Left renal cortex interstitium (tissue), 4 donors: Measurements from ENCODE around the gene PRSS38. TPM values are rescaled to one million over a fixed set of nuclear protein-coding genes. Genes with fewer than 3 reads are reported as not detected.
"Not testable (repeated sequence)": the region's sequence is repeated elsewhere in the genome, so short reads cannot be mapped to it uniquely, and the experiment has no call there.

Experiments
- DNase-seq, 4 donors: peaks; one replicate each; pipeline ENCODE4 v3.0.0-alpha.2; 2013; ENCODE audit warnings: low read depth in 4 of 4, low spot score in 2 of 4, missing footprints in 1 of 4
- polyA plus RNA-seq, 4 donors: library from polyadenylated mRNA; unstranded; fragments of 120-200 nt; gene quantifications; one replicate each; pipeline ENCODE4 v1.2.1, GENCODE V29; 2013; ENCODE audit not compliant: insufficient read length in 4 of 4

Gene PRSS38
- polyA plus RNA-seq, 4 donors = not detected

DNA sequence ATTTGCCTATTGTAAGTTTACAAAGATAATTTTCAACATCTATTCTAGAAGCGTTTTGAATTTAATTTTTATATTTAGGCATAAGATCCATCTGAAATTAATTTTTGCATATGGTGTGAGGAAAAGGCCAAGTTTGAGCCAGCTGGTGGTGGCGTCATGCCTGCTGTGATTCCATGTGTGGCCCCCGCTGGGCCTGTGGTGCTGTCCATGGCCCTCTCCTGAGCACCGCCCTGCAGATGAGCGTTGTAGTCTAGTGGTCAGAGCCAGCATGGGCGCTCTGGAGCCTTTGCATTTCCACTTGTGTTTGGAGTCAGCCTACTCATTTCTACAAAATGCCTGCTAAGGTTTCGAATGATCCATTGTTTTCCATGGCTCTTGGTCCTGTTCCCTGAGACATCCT, 22.7 kb downstream of the PRSS38 start:
- no peak for DNase-seq

DNA sequence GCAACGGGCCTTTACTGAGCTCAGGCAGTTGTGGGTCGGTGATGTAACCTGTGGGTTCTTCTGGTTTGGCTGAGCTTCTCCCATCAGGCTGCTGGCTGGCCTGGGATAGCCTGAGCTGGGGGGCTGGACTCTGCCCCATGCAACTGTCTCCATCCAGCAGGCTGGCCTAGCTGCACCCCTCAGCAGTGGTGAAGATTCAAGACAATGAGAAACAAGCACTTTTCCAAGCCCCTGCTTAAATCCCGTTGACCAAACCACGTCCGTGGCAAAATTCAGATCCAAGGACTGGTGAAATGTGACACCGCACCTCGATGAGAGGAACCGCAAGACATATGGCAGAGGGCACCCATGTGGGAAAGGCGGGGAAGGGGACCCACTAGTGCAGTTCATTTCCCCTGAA, 25.6 kb downstream of the PRSS38 start:
- DNase-seq = no peak

- DNase-seq = no peak
These were observed 29.1 kb downstream of the PRSS38 start for GRCh38 chr1:227844320-227845146.

DNA sequence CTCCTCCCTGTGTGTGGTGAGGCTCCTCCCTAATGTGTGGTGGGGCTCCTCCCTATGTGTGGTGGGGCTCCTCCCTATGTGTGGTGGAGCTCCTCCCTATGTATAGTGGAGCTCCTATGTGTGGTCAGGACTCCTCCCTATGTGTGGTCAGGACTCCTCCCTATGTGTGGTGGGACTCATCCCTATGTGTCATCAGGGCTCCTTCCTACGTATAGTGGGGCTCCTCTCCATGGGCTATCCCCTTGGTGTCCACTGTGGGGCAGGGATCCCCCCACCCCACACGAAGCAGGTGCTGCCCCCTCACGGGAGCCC, 29.6 kb downstream of the PRSS38 start:
- no peak for DNase-seq

GRCh38 chr1:227845519-227845918, 30.0 kb downstream of the PRSS38 start:
- no peak for DNase-seq

- no peak for DNase-seq
These were observed 30.9 kb downstream of the PRSS38 start for GRCh38 chr1:227846265-227846858.

DNA sequence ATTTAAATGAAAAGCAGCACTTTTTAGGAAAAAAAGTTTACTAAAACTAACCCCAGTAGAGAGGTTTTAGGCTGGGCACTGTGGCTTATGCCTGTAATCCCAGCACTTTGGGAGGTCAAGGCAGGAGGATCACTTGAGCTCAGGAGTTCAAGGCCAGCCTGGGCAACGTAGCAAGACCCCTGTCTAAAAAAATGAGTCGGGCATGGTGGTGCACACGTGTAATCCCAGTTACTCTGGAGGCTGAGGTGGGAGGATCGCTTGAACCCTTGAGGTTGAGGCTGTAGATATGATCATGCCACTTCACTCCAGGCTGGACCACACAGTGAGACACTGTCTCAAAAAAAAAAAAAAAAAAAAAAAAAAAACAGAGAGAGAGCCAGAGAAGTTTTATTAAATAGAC, 31.6 kb downstream of the PRSS38 start:
- not testable (repeated sequence) for DNase-seq

GRCh38 chr1:227848430-227848932, 33.0 kb downstream of the PRSS38 start:
- no peak for DNase-seq

- no peak for DNase-seq
These were observed 33.8 kb downstream of the PRSS38 start for GRCh38 chr1:227849251-227849650.

GRCh38 chr1:227854189-227854588, 38.7 kb downstream of the PRSS38 start:
- no peak for DNase-seq

- DNase-seq = no peak
These were observed 40.2 kb downstream of the PRSS38 start for GRCh38 chr1:227855687-227856086.

DNA sequence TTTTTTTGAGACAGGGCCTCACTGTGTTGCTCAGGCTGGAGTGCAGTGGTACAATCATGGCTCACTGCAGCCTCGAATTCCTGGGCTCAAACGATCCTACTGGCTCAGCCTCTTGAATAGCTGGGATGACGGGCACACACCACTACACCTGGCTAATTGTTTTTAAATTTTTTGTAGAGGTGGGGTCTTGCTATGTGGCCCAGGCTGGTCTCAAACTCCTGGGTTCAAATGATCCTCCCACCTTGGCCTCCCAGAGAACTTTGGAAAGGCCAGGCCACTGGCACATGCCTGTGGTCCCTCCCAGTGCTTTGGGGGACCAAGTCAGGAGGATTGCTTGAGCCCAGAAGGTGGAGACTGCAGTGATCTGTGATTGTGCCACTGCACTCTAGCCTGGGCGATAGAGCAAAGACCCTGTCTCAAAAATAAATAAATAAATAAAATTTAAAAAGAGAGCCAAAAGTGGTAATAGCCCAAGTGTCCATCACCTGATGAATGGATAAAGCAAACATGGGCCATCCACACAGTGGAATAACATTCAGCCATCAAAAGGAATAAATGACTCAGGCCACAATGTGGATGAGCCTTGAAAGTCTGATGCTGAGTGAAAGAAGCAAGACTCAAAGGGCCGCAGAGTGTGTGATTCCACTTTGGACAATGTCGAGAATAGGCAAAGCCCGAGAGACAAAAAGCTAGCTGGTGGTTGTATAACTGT, 40.8 kb downstream of the PRSS38 start:
- no peak for DNase-seq

DNA sequence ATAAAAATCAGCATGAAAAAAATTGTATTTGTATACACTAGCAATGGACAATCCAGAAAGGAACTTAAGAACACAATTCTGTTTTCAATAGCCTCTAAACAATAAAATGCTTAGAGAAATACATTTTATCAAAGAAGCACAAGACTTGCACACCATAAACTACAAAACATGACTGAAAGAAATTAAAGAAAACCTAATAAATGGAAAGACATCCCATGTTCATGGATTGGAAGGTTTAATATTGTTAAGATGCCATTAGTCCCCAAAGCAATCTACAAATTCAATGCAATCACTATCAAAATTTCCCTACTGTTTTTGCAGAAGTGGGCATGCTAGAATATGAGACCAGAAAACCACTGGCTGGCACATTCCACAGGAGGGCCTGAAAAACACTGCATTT, 49.4 kb downstream of the PRSS38 start:
- no peak for DNase-seq

DNA sequence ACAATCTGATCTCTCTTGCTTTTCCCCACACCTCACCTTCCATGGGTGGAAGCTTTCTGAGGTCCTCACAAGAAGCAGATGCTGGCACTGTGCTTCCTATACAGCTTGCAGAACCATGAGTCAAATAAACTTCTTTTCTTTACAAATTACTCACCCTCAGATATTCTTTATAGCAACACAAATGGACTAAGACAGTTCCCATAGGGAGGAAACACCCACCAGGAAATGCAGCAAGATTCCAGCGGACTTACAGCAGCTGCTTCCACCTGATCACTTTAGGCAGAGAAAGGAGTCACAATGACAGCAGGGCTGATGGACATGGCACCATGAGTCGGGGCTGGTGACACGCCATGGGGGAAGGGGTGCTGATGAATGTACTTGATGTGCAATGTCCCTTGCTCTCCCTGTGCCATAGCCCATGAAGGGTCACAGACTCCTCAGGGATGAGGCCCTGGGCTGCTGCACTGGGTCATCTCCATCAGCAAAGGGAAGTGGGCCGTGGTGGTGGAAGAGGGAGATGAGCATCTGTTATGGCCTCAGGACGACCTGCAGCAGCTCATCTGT, 53.9 kb downstream of the PRSS38 start:
- DNase-seq = no peak

GRCh38 chr1:227869851-227870305, 54.4 kb downstream of the PRSS38 start:
- DNase-seq = no peak

GRCh38 chr1:227870366-227870765, 54.9 kb downstream of the PRSS38 start:
- DNase-seq = no peak

DNA sequence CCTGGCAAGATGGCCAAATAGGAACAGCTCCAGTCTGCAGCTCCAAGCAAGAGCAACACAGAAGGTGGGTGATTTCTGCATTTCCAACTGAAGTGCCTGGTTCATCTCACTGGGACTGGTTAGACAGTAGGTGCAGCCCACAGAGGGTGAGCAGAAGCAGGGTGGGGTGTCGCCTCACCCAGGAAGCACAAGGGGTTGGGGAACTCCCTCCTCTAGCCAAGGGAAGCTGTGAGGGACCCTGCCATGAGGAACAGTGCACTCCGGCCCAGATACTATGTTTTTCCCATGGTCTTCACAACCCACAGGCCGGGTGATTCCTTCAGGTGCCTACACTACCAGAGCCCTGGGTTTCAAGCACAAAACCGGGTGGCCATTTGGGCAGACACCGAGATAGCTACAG, 56.4 kb downstream of the PRSS38 start:
- DNase-seq = not testable (repeated sequence)

GRCh38 chr1:227877810-227878209, 62.3 kb downstream of the PRSS38 start:
- not testable (repeated sequence) for DNase-seq

- DNase-seq = no peak
These were observed 65.0 kb downstream of the PRSS38 start for GRCh38 chr1:227880342-227880924.

DNA sequence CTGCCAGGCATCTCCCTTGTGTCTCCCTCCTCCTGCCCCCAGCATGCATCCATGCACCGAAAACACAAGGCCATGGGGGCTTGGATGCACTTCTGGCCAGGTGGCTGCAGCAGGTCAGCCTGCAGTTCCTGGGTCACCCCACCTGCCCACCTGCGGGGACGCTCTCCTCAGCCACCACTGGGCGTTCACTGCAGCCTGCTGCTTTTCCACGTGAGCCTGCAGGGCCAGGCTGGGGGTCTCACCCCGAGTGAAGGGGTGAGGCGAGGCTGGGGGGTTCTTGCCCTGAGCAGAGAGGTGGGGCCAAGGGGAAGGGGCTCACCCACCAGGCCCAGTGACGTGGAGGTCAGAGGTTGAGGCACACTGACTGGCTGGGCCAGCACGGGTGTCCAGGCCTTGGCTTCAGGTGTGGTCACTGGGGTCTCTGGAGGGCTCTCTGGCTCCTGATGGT, 67.6 kb downstream of the PRSS38 start:
- DNase-seq = no peak
